Kidney tubule cell (primary cell): ENCODE results near the gene COPE.
"Not testable (repeated sequence)": the region's sequence is repeated elsewhere in the genome, so short reads cannot be mapped to it uniquely, and the experiment has no call there.

ENCODE experiments used
- DNase-seq: peaks from one replicate; pipeline ENCODE4 v3.0.0-alpha.2; 2018; ENCODE audit warnings: low spot score

Gene COPE

GRCh38 chr19:18919086-18919899 lies at the start of gene COPE, which contains the start of gene DDX49:
Gene COPE (minus strand): TSS chr19:18919387. CDS start chr19:18919348, 39 bp downstream.
Gene DDX49 (plus strand): TSS chr19:18919715. CDS start chr19:18919742, 27 bp downstream.
- peak; percentile 100 for DNase-seq

DNA sequence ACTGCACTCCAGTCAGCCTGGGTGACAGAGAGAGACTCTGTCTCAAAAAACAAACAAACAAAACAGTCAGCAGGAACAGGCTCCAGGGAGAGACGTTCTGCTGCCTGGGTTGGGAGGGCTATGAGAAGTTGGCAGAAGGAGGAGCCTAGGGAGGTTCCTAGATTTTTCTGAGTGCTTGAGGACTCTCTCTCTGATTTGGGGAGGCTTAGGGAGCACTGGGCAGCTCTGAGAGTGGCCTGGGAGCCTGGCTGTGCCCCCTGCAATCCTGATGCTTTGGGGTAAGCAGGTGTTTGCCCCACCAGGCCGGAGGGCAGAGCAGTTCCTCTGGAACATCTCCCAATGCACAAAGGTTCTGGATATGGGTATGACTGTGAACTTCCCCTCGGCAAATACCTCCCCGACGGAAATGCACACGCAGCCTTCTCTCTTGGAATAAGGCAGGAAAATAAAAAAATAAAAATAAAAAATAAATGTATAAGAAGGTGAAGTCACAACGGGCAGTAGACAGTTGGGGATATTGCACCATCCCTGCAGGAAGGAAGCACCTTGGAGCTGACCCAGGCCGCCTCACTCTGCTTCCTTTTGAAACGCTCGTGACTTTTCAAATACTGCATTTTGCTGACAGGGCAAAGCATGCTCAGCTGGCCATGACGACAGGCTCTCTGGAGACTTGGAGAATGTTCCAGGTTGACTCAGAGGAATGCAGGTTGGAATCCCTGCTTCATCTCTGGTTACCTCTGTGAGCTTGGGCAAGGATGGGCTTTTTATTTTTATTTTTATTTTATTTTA lies 48.4 kb upstream of the COPE start:
- DNase-seq: peak; percentile 95

- no peak for DNase-seq
Measured at GRCh38 chr19:18966307-18966706, 47.1 kb upstream of the COPE start.

DNA sequence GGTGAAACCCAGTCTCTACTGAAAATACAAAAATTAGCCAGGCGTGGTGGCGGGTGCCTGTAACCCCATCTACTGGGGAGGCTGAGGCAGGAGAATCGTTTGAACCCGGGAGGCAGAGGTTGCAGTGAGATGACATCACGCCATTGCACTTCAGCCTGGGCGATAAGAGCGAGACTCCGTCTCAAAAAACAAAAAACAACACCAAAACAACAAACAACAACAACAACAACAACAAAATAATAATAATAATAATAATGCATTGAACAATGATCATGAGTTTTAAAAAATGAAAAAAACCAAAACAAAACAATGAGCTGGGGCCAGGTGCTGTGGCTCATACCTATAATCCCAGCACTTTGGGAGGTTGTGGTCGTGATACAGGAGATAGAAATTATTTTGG lies 44.9 kb upstream of the COPE start:
- DNase-seq: no peak

DNA sequence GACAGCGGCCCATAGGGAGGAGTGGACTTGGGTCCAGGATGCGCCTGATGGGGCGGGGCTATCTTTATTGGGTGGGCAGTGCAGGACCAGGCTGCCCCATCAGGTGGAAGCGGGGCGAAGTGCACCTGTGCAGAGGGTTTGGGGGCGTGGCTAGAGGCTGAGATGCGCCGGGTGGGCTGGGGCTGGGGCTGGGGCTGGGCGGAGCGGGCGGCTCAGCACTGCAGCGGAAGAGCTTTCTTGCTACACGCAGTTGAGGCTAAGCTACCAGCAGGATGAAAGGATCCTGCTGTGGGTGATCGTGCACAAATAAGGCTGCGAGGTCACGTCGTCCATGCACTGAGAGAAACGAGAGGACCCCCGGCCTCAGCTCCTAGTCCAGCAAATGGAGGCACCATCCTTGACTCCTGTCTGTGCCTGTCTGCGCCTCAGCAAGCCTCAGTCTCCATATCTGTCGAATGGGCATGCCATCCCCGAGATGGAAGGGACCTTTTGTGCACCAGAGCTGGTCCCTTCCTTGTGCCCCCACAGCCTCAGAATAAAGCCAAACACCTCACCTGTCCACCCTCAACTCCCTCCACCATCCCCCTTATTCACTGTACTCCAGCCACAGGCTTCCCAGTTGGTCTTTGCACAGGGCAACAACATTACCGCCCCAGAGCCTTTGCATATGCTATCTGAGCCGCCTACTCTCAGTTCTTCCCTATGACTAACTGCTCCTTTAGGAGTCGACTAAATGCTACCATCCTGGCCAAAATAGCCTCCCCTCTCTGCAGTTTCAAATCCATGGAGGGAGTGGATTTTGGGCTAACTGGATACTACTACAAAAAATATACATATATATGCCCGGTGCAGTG lies 42.8 kb upstream of the COPE start:
- no peak for DNase-seq

- DNase-seq: no peak
Measured at GRCh38 chr19:18960370-18960769, 41.2 kb upstream of the COPE start.

DNA sequence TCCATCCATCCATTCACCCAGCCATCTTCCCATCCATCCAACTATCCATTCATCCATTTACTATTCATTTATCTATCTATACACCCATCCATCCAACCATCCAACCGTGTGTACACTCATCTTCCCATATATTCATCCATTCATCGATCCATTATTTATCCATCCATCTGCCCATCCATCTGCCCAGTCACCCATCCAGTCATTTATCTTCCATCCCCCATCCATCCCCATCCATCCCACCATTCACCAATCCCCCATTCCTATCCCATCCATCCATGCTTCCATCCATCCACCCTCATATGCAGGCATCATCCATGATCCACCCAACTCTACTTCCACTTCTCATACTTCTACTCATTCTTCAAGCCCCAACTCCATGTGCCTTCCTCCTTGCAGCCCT lies 35.9 kb upstream of the COPE start:
- no peak for DNase-seq

GRCh38 chr19:18954094-18954493 lies 34.9 kb upstream of the COPE start:
- DNase-seq: no peak

- not testable (repeated sequence) for DNase-seq
Measured at GRCh38 chr19:18952364-18953003, 33.3 kb upstream of the COPE start.

DNA sequence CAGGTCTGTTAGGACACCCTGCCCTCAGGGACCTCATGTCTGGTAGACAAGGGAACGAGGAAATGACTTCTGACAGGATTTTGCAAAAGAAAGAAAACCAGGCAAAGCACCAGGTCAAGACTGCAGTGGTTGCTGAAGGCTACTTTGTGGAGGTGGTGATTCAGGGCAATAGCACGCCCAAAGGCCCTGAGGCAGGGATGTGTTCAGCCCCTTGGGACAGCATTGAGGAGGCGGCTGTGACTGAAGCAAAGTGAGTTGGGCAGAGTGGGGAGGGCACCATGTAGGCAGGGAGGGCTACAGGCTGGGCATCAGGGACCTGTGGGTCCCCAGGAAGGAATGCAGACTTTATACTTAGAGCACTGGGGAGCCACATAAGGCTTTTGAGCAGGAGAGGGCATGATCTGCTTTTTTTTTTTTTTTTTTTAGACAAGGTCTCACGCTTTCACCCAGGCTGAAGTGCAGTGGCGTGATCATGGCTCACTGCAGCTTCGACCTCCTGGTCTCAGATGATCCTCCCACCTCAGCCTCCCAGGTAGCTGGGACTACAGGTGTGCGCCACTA lies 32.6 kb upstream of the COPE start:
- DNase-seq: peak; percentile 77

DNA sequence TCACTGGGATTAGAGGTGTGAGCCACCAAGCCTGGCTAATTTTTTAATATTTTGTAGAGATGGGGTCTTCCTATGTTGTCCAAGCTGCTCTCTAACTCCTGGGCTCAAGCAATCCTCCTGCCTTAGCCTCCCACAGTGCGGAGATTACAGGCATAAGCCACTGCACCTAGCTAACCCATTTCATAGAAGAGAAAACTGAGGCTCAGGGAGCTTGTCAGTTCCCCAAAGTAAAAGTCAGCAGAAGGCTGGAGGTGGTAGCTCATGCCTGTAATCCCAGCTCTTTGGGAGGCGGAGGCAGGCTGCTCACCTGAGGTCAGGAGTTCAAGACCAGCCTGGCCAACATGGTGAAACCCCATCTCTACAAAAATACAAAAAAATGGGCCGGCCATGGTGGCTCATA lies 30.7 kb upstream of the COPE start:
- no peak for DNase-seq

DNA sequence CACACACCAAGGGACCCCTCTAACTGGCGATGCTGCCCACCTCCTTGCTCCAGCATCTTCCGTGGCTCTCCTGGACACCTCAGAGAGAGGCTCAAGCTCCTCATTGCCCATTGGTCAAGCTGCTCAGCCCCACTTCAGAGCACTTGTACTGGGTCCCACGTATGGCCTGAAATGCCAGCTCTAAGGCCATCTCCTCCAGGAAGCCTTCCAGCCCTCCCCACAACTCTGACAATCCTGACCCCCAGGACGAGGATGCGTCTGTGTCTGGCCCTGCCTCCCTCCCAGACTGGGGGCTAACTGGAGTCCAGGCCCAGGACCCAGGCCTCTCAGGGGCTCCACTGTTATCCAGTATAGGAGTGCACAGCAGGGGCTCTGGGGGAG lies 29.8 kb upstream of the COPE start:
- DNase-seq: no peak

DNA sequence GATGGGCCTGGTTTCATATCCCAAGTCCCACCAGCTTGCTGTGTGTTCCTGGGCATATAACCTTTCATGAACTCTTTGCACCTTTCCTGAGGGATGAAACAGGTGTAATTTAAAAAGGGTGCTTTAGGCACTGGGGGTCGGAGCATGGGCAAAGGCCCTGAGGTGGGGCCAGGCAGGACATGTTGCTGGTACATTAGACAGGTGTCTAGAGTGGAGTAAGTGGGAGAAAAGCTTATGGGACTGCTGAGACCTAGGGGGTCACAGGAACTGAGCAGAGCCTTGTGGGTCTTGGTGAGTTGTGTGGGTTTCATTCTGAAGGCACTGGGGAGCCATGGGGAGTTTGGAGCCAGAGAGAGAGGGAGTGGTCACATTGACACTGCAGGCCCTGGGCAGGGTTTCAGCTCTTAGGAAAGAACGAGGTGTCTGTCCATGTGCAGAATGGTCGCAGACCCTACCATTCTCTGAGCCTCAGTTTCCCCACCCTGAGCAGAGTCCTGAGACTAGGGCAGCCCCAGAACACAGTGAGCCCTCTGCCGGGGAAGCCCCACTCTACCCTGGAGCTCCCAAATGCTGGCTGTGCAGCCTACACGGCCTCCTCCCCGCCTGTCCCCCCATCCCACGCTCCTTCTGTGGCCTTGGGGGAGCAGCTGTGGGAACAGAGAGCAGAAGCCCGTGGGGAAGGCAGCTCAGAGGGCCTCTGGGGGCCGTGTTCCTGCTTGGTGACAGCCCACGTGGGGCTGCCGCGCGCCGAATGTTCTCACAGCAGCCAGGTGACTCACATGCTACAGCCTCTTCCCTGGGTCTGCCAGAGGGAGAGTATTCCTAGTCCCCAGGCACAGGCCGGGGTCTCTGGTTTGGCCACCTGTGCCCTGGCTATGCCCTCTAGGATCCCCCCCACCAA lies 29.1 kb upstream of the COPE start:
- DNase-seq: no peak

DNA sequence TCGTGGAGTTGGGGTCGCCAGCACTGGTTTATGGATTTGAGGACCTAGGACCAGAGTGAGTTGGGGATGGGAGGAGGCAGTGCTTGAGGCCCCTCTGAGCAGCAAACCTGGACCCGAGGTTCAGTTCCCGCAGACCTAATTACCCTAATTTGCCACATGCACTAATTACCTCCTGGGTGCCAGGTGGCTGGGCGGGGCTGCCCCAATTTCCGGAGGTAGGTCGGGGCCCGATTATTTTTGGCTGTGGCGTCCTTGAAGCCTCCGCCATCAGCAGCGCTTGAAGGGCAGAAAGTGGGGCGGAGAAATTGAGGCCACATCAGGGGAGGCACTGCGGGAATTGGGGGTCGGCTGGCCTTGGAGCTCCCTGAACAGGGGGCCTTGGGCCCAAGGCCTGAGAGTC lies 27.7 kb upstream of the COPE start:
- DNase-seq: no peak

GRCh38 chr19:18946335-18946734 lies 27.1 kb upstream of the COPE start:
- DNase-seq: no peak

GRCh38 chr19:18945297-18945696 lies 26.1 kb upstream of the COPE start:
- no peak for DNase-seq

GRCh38 chr19:18943465-18943864 lies 24.3 kb upstream of the COPE start:
- no peak for DNase-seq

- DNase-seq: no peak
Measured at GRCh38 chr19:18942692-18943091, 23.5 kb upstream of the COPE start.

DNA sequence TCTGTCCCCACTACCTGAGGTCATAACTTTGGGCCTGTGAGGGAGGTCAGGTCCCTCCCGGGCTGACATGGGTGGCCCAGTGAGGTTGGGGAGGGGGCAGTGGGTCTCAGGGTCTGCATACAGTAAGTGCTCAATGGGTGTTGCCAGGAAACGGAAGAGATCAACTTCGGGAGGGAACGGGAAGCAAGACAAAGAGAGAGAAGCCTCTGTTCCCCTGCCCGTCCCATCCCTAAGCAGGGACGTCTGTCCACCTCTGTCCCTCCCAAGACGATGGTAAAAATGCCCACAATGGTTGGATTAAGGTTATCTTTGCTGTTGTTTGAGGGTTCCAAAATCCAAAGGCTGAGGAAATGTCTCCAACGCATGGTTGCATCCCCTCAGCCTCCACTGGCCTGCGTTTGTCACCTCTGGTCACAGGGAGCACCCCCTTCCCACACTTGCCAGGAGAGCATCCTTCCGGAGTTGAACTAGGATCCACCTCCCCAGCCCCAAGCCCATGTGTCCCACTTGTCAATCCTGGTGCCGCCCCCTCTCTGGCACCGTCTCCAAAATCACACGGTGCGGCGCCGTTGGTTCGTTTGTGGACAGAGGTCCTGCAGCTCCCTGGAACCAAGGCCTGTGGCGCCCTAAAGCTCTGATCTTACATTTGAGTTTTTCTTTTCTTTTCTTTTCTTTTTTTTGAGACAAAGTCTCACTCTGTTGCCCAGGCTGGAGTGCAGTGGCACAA lies 22.6 kb upstream of the COPE start:
- DNase-seq: no peak
